Activated CD4-positive, CD25-positive, alpha-beta regulatory T cell treated with anti-CD3 and anti-CD28 coated beads, Interleukin-2, amount 50 U/mL, for 24 hours (primary cell): Measurements from ENCODE around the gene TESK1.

Experiments used
- ATAC-seq, 2 donors: fragments of 150-1000 bp; cut with Tn5 transposase; one replicate each; pipeline ENCODE4 v1.10.0; 2021; ENCODE audit warnings: mild to moderate bottlenecking in 1 of 2, moderate library complexity in 1 of 2

Gene TESK1

DNA sequence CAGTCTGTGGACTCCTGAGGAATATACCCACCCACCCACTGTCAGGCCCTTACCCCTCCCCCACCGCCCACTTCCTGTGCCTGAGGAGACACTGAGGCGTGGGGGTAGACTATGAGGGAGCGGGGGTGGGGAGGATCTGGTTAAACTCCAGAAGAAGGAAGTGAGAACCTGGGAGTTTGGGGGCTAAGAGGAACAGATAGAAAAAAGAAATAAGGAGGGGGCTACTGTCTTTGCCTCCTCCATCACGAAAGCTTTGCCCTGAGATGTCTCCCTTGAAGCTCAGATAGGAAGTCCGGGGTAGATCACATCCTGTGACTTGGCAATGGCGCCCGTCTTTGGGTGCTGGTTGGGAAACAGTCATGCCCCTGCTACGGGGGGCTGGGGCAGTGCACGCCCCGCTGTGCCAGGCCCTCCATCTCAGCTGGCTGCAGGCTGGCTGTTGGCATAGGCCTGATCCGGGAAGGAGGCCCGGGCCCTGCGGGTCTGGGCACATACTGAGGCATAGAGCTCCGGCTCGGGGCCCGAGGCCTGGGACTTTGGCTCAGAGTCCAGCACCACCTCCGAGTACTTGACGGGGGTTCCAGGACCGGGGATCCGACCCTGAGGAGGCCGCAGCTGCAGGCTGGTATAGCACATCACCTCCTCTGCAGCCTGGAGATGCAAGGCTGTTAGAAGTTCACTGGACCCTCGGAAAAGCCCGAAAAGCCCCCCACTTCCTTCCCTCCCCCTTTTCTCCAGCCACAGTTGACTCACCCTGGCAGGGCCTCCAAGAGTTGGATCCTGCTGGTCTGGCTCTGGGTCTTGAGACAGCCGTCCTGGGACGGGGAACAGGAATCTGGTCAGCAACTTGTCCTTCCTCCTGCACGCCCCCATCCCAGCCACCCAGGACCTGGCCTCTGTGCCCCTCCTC lies 44.6 kb downstream of the TESK1 start:
- no peak for ATAC-seq

DNA sequence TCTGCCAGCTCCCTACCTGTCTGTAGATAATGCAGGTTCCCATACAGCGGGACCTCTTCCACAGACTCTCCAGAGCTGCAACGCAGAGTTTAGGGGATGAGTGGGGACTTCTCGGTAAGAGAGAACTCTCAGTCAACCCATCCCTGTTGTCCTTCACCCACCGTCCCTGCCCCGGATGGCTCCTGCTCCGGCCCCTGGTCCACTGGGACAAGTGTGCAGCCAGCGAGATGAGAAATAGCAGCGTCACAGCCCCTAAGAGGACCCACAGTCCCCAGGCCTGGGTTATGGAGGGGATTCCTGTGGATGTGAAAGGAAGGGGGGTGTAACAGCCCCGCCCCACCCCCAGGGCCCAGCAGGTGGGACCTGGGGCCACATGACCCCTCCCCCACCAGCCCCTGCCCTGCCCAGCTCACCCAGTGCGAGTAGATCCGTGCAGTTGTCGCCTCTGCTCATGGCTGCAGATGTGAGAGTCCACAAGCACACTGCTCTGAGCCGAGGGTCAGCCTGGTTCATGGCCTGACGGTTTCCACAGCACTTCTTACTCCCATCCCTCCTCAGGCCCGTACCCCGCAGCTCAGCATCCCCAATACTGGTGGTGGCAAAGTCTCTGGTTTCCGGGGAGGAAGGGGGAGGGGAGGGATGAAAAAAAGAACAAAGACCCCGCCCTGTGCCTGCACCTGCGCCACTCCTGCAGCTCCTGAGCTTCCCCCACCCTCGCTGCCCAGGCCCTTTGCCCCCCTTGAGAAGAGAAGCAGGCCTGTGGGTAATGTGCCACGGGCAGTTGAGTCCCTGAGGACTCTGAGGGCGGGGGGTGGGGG lies 45.5 kb downstream of the TESK1 start, which contains the start of gene SIT1:
SIT1 (minus strand) TSS at position 591 of the 818 bp plus-strand sequence; CDS start at position 513, 78 bp downstream.
- no peak for ATAC-seq

DNA sequence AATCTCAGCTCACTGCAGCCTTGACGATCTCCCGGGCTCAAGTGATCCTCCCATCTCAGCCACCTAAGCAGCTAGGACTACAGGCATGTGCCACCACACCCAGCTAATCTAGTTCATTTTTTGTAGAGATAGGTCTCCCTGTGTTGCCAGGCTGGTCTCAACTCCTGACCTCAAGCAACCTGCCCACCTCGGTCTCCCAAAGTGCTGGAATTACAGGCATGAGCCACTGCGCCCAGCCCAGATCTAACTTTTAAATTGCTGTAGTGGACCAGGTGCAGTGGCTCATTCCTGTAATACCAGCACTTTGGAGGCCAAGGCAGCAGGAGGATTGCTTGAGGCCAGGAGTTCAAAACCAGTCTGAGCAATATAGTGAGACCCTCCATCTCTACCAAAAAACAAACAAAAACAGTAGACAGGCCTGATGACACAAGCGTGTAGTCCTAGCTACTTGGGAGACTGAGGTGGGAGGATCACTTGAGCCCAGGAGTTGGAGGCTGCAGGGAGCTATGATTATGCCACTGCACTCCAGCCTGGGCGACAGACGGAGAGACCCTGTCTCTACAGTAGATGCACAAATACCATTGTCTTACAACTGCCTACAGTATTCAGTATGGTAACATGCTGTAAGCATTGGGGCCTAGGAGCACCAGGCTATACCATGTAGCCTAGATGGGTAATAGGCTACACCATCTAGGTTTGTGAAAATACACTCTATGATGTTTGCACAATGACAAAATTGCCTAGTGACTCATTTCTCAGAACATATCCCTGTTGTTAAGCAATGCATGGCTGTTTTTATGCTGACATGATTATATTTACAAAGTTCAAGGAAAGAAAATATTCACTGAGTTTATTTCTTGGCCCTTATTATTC lies 47.1 kb downstream of the TESK1 start:
- no peak for ATAC-seq

DNA sequence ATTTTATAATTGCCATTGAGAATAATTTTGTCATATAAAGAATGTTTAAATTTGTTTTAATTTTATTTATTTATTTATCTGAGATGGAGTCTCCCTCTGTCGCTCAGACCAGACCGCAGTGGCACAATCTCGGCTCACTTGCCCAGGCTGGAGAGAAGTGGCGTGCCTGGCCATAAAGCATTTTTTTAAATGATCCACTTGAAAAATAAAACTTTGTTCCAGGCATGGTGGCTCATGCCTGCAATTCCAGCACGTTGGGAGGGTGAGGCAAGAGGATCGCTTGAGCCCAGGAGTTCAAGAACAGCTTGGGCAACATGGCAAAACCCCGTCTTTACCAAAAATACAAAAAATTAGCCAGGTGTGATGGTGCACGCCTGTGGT lies 47.8 kb downstream of the TESK1 start:
- ATAC-seq = no peak

DNA sequence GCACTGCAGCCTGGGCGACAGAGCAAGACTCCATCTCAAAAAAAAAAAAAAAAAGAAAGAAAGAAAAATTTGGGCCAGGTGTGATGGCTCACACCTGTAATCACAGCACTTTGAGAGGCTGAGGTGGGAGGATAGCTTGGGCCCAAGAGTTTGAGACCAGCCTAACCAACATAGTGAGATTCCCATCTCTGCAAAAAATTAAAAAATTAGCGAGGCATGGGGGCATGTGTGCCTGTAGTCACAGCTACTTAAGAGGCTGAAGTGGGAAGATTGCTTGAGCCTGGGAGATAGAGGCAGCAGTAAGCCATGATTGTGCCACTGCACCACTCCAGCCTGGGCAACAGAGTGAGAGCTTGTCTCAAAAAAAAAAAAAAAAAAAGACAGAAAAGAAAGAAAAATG lies 48.5 kb downstream of the TESK1 start:
- no peak for ATAC-seq

DNA sequence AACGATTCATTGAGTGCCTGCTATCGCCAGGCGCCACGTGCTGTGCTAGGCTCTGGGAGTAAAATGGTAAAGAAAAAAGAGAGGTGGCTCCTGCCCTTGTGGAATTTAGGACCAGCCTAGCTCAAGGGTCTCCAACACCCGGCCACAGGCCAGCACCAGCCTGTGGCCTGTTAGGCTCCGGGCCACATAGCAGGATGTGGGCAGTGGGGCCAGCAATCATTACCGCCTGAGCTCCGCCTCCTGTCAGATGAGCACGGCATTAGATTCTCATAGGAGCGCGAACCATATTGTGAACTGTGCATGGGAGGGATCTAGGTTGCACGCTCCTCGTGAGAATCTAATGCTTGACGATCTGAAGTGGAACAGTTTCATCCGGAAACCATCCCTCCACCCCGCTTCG lies 51.3 kb downstream of the TESK1 start:
- no peak for ATAC-seq

DNA sequence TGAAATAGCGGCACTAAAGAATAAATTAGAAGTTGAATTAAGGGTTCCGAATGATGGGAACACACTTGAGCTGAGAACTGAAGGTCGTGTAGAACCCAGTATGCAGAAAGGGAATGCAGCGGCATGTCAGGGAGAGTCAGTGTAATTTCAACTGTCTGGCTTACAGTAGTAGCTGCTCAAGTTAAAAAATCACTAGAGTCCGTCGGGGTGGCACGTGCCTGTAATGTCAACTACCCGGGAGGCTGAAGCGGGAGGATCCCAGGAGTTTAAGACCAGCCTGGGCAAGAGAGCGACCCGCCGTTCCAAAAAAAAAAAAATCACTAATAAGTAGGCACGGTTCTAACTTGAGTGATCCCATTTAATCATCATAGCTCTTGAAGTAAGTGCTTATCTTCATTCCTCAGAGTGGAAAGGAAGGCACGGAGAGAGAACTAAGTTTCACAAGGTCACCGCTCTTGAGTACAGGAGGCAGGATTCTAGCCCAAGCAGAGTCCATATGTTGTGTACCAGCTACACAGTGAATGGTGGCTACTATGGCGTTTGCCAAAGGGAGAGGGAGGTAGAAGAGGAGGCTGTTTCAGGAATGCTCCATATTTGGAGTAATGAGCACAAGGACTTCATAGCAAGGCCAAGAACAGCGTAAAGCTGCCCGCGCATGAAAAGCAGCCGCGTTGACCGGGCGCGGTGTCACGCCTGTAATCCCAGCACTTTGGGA lies 51.9 kb downstream of the TESK1 start:
- ATAC-seq = no peak

DNA sequence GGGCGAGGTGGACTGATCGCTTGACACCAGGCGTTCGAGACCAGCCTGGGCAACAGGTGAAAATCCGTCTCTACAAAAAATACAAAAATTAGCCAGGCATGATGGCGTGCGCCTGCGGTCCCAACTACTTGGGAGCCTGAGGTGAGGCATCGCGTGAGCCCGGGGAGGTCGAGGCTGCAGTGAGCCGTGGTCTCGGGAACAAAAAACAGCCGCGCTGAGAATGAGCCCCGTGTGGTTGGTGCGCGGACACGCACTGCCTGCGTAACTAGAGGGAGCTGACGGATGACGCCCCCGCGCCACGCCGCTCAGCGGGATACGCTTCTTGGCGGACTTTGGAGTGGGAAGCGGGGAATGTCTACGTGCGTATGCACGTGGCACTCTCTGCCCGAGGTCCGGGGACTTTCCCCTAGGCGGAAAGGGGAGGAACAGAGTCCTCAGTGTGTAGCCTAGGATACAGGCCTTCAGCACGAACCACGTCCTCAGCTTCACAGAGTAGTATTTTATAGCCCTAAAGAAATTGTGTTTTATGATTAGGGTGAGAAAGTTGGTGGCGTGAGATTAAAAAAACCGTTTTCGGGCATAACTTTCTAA lies 52.6 kb downstream of the TESK1 start, which contains the start of gene RMRP:
RMRP (minus strand) TSS at position 474 of the 591 bp plus-strand sequence.
- peak; percentile 95 to 96 for ATAC-seq

DNA sequence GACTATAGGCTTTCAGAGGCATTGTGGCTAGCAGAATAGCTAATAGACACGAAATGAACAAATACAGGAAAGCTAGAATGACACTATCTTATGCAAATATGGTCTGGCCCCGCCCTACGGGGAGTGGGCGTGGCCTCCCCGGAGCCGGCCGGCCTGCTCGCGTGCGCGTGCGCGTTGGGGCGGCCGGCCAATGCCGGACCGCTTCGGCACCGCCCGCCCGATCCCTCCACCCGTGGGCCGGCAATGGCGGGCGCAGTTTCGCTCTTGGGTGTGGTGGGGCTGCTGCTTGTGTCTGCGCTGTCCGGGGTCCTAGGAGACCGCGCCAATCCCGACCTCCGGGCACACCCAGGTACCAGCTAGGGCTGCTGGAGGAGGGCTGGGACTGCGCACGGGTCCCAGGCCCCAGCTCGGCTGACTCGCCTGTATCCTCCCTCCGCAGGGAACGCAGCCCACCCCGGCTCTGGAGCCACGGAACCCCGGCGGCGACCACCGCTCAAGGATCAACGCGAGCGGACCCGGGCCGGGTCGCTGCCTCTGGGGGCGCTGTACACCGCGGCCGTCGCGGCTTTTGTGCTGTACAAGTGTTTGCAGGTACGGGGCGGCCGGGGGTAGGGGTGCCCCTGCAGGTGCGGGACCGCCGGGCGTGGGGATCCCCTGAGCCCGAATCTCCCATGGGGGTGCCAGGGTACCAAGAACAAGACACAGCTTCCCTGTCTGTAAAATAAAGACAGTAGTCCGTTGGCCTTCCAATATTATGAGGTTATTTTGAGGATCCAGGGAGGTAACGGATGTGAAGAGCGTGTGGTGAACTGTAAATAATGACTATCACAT lies 53.3 kb downstream of the TESK1 start, which contains the start of gene CCDC107:
CCDC107 (plus strand) TSS at position 156 of the 831 bp plus-strand sequence; CDS start at position 244, 88 bp downstream.
- ATAC-seq = peak; percentile 52 to 55

DNA sequence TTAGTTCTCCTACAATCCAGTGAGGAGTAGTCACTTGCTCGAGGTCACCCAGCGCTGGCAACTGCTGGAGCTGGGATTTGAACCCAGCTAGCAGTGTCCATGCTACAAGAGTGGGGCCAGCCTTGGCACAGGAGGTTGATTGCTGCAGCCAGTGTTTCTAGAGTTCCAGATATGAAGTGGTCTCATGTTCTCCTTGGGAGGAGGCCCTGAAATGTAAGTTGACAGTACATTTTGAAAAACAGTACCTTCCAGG lies 53.8 kb downstream of the TESK1 start:
- no peak for ATAC-seq

DNA sequence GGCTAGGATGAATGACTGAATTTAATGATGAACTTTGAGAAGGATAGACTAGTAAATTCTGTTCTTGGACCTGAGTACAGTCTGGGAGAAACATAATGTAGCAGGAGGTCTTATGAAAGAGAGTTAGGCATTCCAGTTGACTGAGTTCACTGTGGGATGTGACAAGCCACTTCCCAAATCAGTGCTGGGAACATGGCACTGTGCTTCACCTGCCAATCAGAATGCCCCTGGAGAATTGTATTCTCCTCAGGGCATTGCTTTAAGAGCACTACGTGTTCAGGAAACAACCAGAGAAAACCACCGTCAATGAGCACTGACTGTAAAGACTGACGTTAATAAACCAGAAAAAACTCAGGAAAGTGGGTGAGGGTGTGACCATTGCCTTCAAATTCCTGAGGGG lies 54.3 kb downstream of the TESK1 start:
- no peak for ATAC-seq
